GM19025 (cell line): Measurements from ENCODE around the gene ARL6IP4.

ENCODE experiments used
- ATAC-seq: cut with Tn5 transposase; IDR thresholded peaks from one replicate; pipeline ENCODE4 v1.9.1; 2021; ENCODE audit warnings: mild to moderate bottlenecking, low read depth, moderate library complexity; ENCODE audit not compliant: unreplicated experiment

ARL6IP4 gene

DNA sequence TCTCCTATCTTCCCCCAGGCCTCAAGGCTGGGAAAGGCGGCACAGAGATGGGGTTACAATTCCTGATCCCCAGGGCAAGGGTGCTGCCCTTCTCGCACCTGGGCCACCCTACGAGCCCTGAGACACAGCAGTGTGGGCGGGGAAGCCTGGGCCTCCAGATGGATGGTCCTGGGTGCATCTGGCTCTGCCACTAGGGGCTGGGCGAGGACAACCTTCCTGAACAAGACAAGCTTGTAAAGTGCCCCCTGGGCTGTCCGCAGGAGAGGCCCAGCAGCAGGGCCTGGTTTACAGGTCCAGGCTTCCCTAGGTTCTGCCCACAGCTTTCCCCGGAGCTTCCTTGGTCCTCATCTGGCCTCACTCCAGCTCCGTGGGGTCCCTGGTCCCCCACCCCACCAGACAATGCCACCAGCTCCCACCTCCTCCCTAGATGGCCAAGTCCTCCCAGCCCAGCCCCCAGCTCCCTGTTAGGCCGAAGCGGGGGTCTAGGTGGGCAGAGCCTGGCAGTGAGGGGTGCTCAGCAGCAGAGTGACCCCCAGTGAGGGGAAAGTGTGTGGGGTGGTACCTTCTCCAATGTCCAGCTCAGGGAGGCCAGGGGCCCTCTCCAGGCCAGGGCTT lies 8.9 kb downstream of the ARL6IP4 start:
- ATAC-seq, result no peak

DNA sequence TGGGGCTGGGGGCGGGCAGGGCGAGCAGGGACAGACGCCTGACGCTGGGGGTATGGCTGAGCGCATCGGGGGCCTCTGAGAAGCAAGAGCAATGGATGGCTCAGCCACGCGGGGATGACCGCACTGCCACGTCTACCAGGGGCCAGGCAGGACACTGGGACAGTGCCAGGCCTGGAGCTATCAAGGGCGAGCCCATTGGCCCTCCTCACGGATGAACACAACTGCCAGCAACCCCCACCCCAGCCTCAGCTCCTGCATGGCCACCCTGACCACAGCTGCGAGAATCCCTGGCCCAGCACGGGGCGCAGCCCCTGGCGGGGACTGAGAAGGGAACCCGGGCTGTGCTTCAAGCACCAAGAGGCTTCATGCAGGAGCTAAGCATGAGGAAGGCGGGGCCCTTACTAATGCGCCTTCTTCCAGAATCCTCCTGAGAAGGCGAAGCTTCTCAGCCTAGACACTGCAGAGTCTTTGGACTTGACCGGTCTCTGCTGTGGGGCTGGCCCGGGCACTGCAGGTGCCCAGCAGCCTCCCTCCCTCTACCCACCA lies 9.5 kb downstream of the ARL6IP4 start:
- no peak for ATAC-seq

DNA sequence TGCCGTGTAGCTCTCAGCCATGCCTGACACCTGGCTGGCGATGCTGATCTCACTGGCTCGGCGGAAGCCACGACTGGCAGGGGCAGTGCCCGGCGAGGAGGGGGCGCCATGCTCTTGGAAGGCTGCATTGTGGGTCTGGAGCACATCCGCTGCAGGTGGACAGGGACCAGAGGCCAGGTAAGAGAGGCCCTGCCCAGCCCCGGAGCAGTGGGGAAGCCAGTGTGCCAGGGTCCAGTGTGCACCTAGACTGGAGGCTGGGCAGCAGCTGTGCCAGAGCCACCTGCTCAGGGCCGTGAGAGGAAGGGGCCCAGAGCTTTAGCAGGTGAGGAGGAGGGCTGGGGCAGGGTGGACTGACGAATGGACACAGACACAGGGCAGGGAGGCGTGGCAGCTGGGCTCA lies 10.1 kb downstream of the ARL6IP4 start:
- ATAC-seq, result no peak

DNA sequence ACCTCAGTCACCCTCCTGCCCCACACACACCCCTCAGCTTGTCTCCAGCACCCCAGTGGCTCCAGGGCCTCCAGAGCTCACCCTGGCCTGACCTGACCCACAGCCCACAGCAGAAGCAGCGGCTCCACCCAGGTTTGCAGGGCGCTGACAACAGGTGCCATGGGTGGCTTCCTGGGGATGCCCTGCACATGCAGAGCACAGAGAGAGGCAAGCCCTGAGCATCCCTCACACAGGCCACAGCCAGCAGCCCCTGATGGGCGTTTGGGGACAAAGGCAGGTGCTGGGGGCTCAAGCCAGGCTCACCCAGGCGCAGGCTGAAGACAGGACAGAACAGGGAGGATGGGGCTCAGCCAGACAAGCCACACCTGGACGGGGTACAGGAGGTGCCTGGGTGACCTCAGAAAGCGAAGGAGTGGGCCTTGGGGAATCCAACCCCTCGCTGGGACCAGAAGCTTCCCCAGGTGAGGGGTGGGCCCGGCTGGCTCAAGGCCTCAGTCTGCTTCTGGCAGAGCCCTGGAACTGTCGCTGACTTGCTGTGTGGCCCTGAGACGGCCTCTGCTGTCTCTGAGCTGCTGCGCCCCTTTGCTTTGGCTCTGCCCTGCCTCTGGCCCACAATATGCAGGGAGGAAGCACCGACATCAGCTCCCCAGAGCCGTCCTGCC lies 10.6 kb downstream of the ARL6IP4 start:
- no peak for ATAC-seq

DNA sequence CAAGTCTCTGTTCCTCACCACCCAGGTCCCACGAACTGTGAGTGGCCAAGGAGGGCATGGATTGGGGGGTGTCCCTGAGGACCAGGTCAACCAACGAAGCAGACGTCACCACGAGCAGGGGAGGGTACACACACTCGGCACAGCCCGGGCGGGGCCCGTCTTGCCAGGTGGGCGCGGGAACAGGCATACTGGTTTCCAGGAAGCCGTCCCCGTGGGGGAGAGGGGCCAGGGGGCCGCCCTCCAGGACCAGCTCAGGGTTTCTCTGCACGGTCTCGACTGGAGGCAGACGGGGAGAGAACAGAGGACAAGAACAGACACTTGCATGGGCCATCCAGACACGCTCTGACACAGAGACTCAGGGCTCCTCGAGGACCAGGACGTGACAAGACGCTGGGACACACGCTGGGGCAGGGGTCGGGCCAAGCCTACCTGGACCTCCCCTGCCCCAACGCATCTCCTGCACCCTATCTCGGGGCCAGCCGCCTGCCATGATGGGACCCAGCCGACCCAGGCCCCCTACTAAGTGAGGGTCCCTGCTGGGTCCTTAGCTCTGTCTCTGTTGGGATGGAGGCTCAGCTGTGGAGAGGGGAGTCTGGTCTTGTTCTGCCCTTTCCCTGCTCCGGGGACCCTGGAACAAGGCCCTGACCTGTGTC lies 11.3 kb downstream of the ARL6IP4 start:
- ATAC-seq, result no peak

DNA sequence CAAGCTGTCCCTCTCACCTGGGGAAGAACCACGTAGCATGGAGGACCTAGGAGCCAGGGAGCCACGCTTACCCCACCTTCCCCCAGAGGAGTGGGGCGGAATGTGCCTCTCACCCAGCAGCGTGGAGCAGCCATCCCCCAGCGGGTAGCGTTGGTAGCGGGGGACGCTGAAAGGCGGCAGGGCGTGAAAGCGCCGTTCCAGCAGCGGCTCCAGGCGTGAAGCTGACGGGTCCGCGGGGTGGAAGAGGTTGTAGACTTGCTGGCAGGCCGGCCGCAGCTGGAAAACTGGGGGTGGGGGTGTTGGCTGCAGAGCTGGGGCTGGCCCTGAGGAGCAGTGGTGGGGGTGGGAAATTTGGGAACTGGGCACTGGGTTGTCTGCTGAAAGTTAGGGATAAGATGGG lies 11.9 kb downstream of the ARL6IP4 start:
- no peak for ATAC-seq

DNA sequence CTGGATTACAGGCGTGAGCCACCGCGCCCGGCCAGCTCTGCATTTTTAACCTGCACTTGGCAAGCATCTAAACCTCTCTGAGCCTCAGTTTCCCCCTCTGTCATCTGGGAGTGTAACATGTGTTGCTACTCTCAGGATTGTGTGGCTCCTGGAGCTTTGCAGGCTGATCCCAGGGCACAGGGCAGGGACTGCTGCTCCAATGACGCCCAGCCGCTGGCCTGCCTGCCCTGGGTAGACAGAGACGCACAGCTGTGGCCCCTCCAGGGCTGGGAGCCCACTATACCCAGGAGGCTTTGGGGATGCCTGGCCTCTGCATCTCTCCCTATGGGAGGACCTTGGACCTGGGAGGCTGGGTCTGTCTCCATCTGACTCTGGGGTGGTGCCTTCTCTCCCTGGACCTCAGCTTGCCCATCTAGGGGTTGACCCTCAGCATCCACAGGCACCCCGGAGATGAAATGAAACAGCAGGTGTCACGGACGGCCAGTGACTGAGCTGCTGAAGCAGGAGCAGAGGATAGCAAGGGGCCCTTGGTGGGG lies 13.7 kb downstream of the ARL6IP4 start:
- ATAC-seq, result no peak

DNA sequence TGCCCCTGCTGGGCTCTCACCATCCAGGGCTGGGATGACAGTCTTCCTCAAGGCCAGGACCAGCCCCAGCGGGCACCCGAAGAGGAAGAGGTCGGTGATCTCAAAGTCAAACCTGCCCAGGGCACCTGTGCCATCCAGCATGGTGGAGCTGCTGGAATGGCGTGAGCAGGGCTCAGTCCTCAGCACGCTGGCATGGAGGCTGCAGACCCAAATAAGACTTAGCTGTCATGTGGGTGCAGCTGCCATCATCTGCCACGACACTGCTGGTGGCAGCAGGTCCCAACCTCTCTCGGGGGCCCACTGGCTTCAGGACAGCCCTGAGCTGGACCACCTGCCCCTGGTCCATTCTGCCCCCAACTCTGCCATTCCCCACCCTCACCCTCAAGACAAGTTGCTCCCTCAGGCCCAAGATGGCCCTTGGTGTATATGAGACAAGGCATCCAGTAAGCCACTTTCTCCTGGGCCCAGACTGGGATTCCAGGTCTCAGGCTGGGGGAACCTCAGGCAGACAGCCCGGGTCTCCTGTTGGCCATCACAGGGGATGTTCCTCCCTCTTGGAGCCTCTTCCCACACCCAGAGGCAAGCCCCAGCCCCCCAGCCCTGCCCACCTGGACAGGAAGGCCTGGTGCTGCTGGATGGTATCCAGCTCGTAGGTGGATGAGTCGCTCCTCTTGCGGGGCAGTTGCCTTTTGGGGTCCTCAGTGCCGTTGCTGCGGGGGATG lies 14.5 kb downstream of the ARL6IP4 start:
- ATAC-seq, result no peak

DNA sequence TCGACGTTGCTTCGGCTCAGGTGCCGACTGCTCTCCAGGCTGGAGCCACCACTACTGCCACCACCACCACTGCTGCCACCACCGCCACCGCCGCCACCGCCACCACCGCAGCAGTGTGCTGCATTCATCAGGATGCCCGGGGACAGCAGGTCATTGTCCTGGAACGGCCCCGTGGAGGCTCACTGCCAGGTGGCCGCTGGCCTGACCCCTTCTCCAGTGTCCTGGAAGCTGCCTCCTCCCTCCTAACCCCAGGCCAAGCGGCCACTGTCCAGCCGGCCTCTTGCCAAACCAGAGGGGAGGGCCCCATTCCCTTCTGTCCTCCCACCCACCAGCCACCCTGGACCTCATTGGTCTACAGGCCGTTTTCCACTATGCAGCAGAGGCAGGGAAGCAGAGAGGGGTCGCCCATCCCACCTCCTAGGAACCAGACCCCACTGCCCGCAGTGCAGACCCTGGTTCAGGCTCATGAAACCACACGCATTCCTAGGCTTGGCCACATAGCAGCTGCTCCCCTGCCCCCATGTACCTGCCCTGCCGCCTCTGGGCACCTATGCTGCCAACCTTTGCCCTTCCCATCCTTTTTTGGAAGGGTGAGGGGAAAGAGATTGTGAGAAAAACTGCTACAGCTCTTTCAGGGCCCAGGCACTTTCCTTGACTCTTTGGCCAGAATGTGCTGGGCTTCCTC lies 15.2 kb downstream of the ARL6IP4 start:
- no peak for ATAC-seq

DNA sequence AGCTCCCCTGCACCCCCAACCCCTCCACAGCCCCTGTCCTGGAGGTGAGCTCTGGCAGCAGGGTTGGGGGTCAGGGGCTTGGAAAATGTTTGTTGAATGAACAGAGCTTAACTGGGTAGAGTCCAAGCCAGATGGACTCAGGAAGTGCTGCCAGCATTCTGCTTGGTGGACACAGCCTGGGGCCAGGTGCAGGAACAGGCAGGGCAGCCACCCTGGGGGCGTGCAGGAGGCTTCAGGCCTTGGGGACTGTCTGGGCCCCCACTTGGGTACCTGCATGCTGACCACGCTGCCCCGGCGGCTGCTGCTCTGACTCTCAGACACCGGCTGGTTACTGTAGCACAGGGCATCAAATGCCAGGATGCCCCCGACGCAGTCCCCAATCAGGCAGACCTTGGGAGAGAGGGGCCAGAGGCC lies 15.7 kb downstream of the ARL6IP4 start:
- no peak for ATAC-seq

DNA sequence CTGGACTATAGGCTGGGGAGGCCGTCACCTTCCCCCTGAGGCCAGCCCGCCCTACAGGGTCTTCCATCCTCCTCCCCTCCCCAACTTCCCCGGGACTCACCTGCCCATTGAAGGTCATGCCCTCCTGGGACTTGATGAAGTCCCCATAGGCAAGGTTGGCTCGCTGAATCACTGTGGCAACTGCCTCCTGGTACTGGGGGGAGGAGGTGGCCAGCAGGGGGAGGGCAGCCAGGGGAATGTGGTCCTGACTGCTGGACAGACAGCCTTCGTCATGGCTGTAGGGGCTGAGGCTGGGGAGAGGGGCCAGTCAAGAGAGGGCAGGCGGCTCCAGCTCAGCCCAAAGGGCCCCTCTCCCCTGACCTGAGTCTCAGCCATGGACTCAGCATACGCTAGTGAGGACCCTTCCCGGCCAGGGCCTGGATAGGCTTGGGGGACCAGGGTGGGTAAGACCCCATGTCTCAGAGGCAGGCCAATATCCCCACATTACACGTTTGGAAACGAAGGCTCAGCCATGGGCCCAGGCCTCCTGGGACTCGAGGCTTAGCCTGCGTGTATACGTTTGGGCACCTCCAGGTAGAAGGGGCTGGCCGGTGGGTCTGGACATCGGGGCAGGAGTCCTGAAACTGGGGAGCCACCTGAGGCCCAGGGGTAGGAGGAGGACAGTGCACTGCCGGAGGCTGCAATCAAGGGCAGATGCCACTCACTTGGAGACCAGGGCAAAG lies 16.3 kb downstream of the ARL6IP4 start:
- ATAC-seq, result no peak

DNA sequence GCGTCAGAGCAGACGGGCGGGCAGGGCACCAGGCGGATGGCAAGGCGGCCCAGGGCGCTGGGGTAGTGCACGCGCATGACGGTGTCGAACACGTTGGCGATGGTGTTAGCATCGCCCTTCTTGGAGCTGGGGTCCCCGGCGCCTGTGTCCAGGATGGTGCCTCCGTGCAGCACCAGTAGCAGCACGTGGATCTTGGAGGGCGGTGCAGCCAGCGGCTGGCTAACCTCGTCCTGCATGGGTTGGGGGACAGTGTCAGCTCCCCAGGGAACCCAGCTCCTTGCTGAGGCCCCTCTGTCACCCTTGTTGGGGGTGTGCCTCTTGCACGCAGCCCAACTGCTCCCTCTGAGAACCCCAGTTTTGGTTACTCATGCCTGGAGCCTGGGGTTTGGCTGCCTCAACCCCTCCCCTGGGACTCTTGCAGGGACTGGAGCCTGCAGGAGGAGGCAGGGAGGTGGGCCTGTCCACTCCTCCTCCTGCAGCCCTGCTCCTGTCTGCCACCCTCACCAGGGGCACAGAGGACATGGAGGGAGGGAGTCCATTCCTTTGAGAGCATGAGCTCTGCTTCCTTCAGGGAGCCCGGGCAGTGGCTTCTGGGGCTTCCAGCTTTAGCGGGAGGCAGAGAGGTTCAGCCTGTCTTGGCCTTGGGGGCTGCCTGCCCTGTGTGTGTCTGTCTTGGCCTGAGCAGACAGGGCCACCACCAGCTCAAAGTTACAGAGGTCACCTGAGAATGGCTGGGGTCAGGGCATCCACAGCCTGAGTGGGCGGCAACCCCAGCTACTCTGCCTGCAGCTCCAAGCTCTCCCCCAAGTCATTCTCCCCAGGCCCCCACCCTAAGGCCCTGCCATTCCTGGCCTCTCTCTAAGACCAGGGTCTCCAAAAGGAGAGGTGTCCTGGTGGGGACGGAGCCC lies 17.1 kb downstream of the ARL6IP4 start:
- no peak for ATAC-seq

DNA sequence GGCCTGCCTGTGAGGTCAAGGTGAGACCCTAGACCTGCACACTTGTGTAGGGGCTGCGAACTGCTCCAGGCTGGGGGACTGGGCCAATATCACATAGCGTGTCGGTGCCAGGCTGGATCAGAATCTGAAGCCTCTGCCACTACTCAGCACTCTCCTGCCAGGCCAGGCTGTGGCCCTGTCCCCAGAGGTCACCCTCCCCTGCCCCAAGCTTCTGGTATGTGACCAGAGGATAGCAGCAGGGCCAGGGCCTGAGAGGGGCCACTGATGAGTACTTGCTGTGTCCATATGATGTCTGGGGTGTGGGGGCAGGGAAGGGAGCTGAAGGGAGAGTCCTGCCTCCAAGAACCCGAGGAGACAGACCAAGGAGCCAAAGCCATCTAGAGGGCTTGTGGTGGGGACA lies 17.8 kb downstream of the ARL6IP4 start:
- ATAC-seq, result no peak

DNA sequence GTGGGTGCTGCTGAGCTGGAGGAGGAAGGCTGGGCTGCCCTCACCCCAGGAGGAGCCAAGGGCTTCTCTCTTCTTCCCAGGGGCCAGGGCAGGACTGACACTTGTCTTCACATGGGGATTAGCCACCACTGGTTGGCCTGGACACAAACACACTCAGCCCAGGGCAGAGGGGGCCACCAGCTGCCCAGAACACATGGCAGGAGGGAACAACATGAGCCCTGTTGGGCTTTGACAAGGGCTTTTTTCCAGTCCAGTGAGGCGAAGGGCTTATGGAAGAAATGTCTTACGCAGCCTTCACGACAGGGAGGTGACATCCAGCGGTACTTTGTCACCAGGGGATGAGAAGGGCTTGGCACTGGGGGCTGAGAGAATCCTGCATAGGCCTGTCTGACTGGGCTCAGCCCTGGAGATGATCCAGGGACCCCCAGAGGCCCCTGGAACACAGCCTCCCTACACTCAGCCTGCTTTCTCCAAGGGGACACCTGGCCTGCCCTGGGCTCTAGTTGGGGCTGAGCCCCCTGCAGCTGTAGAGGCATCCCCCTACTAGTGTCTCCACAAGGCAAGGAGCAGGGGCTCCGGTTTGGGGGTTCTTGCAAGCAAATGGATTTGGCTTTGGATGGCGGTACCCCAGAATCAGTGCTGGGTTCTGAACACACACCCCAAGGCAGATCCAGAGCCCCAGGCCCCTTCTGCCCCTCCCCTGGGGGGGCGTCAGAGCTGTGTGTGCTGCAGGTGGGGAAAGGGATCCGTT lies 18.9 kb downstream of the ARL6IP4 start:
- ATAC-seq, result no peak

DNA sequence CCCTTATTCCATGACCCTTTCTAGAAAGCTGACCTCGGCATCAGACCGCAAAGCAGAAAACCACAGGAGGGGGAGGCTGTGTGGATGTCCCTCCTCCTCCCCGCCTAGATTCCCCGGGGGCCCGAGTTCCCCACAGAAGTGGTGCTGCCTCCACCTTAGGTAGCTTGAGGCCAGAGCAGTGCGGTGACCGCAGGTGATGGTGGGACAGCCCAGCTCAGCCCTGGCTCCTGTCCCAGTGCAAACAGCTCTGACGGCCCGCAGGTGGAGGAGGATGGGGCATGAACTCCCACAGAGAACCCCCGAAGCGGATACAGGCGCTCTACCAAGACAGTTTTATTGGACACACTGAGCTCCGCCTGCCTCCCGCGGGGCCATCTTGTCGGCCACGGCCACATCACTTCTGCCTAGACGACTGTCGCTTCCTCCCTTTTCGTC lies 19.5 kb downstream of the ARL6IP4 start:
- no peak for ATAC-seq

DNA sequence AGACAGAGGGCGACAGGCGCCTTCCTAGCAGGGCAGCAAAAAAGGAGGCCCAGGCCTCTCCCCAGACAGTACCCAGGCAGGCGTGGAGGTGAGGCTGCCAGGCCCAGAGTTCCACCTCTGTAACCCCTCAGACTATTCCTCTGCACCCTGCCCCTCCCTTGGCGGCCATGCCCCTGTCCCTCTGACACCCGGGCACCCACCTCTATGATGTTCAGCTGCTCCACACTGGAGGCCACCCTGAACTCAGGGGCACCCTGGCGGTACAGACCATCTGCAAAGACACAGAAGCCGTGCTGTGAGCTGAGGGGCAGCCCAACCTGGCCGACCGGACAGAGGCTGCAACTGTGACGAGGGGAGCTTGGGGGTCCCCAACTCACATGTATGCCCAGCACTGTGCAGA lies 20.1 kb downstream of the ARL6IP4 start:
- ATAC-seq, result no peak

DNA sequence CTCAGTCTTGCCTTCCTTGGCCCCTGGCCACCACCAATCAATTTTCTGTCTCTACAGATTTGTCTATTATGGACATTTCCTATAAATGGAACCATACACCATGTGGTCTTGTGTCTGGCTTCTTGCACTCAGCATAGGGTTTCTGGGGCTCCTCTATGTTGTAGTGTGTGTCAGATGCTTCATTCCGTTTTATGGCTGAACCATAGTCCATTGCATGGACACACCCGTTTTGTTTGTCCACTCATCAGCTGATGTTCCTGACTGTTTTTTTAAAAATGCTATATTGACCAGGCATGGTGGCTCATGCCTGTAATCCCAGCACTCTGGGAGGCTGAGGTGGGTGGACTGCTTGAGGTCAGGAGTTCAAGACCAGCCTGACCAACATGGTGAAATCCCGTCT lies 21.0 kb downstream of the ARL6IP4 start:
- ATAC-seq, result no peak

DNA sequence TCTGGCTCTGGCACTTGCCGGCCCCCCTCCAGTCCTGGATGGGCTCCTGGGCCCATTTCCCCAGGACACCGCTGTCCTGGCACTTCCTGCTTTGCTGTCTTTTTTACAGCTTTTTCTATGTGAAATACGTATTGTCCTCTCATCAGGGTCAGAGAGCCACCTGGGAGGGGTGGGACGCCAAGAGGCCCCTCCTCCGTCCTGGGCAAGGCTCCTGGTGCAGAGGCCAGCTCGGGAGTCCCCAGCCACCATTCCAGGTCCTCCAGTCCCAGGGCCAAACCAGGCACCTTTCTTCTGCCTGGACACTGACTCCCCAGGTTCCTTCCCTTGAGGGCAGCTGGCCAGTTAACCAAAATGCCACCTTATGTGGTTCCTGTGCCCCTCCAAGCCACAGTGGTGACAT lies 22.8 kb downstream of the ARL6IP4 start:
- ATAC-seq, result no peak
